Nephron progenitor cell (in vitro differentiated cells): ENCODE measurements around the gene DCHS2.

Source experiments
- DNase-seq: peaks from one replicate; pipeline ENCODE4 v3.0.0; 2021
- H3K27ac Mint-ChIP-seq: 2 replicates; pipeline ENCODE4 v1.8.0; 2021; ENCODE audit warnings: mild to moderate bottlenecking, moderate library complexity, mixed read lengths
- H3K27me3 Mint-ChIP-seq: 2 replicates; pipeline ENCODE4 v1.8.0; 2021; ENCODE audit warnings: mild to moderate bottlenecking, low read depth, mixed read lengths; ENCODE audit not compliant: poor library complexity
- H3K36me3 Mint-ChIP-seq: 2 replicates; pipeline ENCODE4 v1.8.0; 2021; ENCODE audit warnings: low read depth, mixed read lengths
- H3K4me1 Mint-ChIP-seq: 2 replicates; pipeline ENCODE4 v1.8.0; 2021; ENCODE audit warnings: mixed read lengths
- H3K4me3 Mint-ChIP-seq: 2 replicates; pipeline ENCODE4 v1.8.0; 2021; ENCODE audit warnings: mild to moderate bottlenecking, moderate library complexity, mixed read lengths
- H3K9me3 Mint-ChIP-seq: 2 replicates; pipeline ENCODE4 v1.8.0; 2021; ENCODE audit warnings: mild to moderate bottlenecking, moderate library complexity, mixed read lengths
- TF ChIP-seq, protein P1 (sequence below): fragments of 200-600 bp; sonication (generic); IDR thresholded peaks from 2 replicates; pipeline ENCODE4 v1.5.0; 2021; ENCODE audit warnings: antibody characterized with exemption

Gene DCHS2

DNA sequence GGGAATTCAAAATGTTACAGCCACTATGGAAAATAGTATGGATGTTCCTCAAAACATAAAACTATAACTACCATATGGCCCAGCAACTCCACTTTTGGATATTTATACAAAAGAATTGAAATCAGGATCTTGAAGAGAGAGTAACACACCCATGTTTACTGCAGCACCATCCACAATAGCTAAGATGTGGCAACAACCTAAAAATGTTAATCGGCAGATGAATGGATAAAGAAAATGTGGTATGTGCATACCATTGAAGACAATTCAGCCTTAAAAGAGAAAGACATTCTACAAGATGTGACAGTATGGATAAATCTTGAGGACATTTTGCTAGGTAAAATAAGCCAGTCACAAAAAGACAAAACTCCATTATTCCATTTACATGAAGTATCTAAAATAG lies 171.9 kb downstream of the DCHS2 start:
- H3K36me3 Mint-ChIP-seq = no peaks in the 10 kb centered on the region
- no peak overlapping the region for H3K27ac Mint-ChIP-seq
- no peak for DNase-seq
- H3K9me3 Mint-ChIP-seq = peaks cover 10% of the 10 kb centered on the region
- H3K4me1 Mint-ChIP-seq = no peaks in the 10 kb centered on the region
- no peak overlapping the region for H3K4me3 Mint-ChIP-seq
- no peaks in the 10 kb centered on the region for H3K27me3 Mint-ChIP-seq
- TF ChIP-seq, protein P1, sequence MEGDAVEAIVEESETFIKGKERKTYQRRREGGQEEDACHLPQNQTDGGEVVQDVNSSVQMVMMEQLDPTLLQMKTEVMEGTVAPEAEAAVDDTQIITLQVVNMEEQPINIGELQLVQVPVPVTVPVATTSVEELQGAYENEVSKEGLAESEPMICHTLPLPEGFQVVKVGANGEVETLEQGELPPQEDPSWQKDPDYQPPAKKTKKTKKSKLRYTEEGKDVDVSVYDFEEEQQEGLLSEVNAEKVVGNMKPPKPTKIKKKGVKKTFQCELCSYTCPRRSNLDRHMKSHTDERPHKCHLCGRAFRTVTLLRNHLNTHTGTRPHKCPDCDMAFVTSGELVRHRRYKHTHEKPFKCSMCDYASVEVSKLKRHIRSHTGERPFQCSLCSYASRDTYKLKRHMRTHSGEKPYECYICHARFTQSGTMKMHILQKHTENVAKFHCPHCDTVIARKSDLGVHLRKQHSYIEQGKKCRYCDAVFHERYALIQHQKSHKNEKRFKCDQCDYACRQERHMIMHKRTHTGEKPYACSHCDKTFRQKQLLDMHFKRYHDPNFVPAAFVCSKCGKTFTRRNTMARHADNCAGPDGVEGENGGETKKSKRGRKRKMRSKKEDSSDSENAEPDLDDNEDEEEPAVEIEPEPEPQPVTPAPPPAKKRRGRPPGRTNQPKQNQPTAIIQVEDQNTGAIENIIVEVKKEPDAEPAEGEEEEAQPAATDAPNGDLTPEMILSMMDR = no peak

DNA sequence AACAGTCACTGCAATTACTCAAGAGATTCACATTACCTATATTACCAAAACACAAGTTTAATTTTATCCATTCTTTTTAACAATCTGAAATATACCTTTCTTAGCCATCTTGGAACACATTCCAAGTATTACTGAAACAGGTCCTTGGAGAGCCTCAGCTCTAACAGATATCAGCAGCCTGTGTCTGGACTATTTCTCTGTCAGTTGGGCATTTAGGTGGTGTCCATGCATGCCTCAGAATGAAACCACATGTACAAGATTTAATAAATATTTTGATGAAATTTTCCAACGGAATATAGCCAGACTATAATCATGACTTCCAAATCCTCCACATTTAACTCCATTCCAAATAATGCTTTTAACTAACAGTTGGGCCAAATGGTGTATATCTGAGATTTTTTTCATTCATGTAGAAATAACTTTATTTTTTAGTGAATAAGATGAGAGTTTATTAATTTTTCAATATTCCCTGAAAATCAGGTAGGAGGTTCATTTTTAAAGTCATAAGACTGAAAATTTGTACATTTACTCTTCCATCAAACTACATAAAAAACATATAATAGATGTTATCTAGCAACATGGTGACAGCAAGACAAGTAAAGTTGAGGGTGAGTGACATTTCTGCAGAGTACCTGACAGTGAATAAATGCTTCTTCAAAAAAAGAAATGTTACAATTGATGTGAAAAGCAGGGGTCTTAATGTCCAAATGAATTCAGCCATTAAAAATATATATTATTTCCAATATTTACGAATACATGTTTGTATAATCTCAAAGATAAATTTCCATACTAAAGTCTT lies 174.2 kb downstream of the DCHS2 start:
- no peak for DNase-seq
- Mint-ChIP-seq H3K4me3 (no peak overlapping the region), H3K4me1 (no peaks in the 10 kb centered on the region), H3K9me3 (peaks cover 10% of the 10 kb centered on the region), H3K27me3 (peaks cover under 1% of the 10 kb centered on the region), H3K27ac (no peak overlapping the region), H3K36me3 (no peaks in the 10 kb centered on the region)
- TF ChIP-seq, protein P1 = no peak

DNA sequence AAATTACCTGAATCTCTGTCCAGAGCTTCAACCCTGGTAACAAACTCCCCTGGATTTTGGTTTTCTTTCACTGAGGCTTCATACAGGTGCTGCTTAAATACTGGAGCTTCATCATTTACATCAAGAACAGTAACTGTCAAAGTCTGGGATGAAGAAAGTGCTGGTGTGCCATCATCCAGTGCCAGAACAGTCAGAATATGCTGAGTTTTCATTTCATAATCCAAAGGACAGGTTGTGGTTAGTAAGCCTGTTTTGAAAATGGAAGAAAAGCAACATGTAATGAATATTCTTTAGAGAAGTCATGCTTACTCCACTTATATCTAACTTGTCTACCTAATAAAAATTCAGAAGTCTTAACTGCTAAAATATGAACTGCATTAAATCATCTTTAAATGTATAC lies 175.9 kb downstream of the DCHS2 start:
- H3K27me3 Mint-ChIP-seq = peaks cover 2% of the 10 kb centered on the region
- DNase-seq = no peak
- H3K9me3 Mint-ChIP-seq = peaks cover 10% of the 10 kb centered on the region
- H3K36me3 Mint-ChIP-seq = no peaks in the 10 kb centered on the region
- no peaks in the 10 kb centered on the region for H3K4me1 Mint-ChIP-seq
- H3K4me3 Mint-ChIP-seq = no peak overlapping the region
- no peak overlapping the region for H3K27ac Mint-ChIP-seq
- TF ChIP-seq, protein P1 = no peak

DNA sequence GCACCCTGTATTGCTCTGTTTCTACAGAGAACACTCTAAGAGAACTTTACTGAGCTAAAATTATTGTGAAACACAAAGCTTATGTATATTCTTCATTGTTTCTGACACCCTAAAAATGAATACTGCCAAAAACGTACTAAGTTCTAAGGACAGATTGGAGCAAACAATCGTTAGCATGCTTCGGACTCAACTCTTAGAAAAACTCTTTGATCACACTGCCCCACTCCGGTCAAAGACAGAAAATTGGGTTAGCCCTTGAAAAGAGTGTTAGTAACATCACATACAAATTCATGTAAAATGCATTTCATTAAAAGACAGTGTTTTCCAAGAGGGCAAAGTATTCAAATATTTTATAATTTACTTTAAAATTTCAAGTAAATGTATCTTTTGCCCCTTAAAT lies 177.4 kb downstream of the DCHS2 start:
- H3K4me3 Mint-ChIP-seq = no peak overlapping the region
- no peaks in the 10 kb centered on the region for H3K36me3 Mint-ChIP-seq
- peaks cover 10% of the 10 kb centered on the region for H3K9me3 Mint-ChIP-seq
- TF ChIP-seq, protein P1 = no peak
- peaks cover 2% of the 10 kb centered on the region for H3K27me3 Mint-ChIP-seq
- H3K4me1 Mint-ChIP-seq = no peaks in the 10 kb centered on the region
- no peak overlapping the region for H3K27ac Mint-ChIP-seq
- DNase-seq = no peak

DNA sequence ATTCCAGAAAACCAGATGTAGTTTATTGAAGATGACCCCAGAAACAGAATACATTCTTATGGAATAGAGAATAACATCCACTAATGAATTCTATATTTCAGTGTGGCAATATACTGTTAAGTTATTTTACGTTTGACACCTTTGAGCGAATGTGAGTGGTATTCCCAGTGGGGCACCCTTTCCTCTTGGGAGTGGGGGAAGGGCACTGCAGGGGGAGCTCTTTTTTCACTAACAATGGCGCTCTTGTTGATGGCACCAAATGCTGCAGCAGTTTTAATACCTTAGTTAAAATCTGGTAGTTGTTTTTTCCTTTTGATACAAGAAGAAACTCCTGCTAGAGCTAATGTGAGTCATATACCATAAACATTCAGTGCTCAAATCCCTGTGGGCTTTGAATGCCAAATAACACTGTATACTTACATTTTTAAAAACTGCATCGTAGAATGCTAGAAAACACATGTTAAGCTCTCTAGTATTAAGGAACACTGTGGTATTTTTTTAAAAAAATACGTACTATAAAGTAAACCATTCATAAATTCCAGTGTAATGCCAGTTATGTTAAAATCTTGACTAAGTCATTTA lies 178.5 kb downstream of the DCHS2 start:
- H3K4me1 Mint-ChIP-seq = no peaks in the 10 kb centered on the region

More for the DNA sequence above, 178.5 kb downstream of the DCHS2 start:
- H3K27ac Mint-ChIP-seq = no peak overlapping the region
- no peaks in the 10 kb centered on the region for H3K36me3 Mint-ChIP-seq
- peaks cover 6% of the 10 kb centered on the region for H3K27me3 Mint-ChIP-seq
- no peak overlapping the region for H3K4me3 Mint-ChIP-seq
- TF ChIP-seq, protein P1 = no peak
- peaks cover 1% of the 10 kb centered on the region for H3K9me3 Mint-ChIP-seq
- DNase-seq = no peak
